GM18526 (cell line): ENCODE measurements around the gene CDH4.

Experiments used
- POLR2A ChIP-seq: IDR thresholded peaks from 3 replicates; pipeline ENCODE4 v1.6.1; 2011; ENCODE audit not compliant: insufficient read length; ENCODE audit errors: extremely low read depth

The CDH4 gene

DNA sequence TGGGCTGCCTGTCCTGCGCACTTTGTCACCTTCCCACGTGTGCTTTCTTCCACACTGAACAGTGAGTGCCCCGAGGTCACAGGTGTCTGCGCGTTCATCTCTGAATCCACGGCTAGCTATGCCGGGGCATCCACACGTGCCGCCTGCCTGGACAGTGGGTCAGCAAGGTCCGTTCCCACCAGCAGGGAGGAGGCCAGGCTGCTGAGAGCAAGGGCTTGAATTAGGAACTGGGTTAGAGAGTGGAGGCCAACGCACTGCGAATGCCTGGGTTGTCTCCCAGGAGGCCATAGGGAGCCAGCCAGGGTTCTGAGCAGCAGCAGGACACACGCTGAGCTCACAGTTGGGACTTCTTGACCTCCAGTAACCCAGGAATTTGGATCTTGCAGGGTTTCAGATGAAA, 565.5 kb downstream of the CDH4 start:
- TF ChIP-seq POLR2A = no peak

DNA sequence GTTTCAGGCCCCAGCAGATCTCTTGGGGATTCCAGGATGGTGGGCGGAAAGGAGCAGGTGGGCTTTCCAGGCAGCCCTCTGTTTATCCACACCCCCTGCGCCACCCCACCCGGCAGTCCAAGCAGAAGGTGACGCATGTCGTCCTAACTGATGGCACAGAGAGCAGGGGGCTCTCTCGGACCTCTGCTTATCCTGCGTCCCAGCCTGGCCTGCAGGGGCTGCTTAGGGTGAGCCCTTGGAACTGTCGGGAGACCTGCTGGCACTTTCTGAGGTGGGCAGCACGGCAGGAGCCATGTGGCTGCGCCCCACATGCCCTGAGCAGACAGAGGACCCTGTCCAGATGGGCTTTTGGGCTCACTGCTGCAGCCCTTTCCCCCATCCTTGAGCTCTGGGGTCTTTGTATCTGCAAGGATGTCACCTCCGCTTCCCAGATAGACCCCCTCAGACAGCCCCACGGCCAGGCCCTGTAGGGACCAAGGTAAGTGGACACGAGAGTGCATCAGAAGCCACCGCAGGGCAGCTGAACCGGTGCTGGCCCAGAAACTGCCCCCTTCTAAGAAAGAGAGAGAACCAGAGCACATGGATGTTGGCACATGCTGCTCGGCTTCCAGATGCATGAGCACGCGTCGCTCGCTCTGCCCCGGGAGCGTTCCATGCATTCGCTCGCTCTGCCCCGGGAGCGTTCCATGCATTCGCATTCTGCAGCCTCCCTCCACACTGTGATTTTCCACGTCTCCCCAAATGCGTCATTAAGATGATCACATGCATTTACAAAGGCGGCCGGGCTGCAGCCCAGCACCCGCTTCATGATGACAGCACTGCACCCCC, 566.9 kb downstream of the CDH4 start:
- TF ChIP-seq POLR2A = no peak

DNA sequence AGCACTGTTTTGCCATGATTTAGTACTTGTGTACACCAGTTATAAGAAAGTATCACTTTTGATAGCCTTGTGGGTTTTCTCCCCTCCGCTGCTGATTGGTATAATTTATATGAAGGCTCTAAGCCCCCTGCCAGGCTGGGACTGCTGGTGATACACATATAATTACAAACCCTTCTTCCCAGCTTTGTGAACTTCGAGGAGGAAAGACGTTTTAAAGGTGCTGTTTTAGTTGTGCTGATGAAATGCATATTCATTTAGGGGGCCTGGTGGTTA, 567.4 kb downstream of the CDH4 start:
- TF ChIP-seq POLR2A = no peak

DNA sequence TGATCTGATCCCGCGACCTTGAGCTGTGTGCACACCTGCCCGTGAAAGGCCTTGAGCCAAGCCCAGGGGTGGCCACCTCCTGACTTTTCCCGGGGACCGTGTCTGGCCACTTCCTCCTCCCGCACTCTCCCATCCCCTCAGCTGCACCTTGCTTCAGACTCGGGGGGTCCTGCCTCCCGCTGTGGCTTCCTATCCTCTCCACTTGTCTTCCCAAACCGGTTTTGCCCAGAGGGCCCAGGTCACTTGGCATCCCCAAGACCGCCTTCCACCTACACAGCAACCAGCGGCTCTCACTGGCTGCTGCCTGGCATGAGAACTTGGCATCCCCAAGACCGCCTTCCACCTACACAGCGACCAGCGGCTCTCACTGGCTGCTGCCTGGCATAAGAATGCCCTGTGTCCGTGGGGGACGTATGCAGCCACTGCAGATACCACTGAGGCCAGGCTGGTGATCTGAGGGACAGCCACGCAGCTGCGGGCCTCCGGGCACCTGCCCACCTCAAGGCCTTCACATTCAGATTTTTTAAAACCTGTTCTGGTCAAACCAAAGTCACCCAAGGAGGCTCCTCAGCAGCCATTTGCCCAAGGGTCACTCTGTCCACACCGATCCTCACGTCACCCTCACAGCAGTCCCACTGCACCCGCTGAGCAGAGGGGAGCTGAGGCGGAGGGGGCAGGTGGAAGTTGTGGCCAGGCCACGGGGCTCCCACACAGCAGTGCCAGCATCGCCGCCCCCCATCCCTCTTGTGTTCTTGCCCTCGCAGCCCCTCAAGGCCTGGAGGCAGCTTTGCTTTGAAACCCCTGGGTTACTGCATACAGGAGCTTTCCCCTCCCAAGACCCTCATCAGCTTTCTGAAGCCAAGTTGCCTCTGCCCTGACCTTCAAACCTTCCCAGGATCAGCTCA, 568.1 kb downstream of the CDH4 start:
- no peak for TF ChIP-seq POLR2A

DNA sequence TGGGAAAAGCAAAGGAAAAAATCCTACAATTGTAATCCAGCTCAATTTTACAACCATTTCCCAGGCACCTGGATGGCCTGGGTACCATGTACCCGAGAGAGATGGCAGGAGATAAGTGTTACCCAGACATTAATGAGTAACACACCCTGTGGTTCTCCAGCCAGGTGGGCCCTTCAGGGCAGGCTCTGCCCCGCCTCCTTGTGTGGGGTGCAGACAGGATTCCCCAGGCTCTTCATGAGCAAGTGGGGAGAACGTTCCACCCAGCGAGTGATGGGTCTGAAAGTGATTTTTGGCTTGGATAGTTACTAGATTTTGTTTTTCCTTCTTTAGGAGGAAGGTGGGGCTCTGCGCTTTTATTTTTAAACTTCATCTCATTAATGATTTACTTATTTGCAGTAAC, 569.7 kb downstream of the CDH4 start:
- TF ChIP-seq POLR2A = no peak

DNA sequence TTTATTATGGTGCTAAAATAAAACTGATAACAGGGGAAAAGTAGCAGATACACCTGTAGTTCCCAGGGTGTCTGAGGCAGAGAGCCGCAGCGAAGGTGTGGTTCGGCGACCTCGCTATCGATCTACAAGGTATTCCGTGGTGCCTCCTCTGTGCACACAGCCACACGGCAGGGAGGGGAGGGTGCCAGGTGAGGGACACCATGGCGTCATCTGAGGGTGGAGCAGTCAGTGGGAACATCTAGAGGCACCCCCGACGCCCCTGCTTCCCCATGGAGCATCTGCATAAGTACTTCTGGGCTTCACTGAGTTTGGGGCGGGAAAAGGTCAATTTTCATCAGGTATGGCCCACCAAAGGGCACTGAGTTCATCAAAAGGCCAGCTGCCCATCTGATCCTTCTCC, 570.3 kb downstream of the CDH4 start:
- no peak for TF ChIP-seq POLR2A

DNA sequence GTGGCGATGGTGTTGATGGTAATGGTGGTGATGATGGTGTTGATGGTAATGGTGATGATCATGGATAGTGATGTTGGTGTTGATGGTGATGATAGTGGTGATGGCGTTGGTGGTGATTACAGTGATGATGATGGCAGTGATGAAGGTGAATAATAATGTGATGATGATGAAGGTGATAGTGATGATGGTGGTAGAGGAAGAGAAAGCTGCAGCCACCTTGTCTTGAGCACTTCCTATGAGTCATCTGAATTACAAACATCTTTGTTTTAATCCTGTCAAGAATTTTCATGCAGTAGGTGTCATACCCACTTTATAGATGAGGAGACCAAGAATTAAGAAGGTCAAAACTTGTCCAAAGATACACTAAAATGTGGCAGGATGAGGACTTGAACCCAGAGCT, 571.2 kb downstream of the CDH4 start:
- no peak for TF ChIP-seq POLR2A

DNA sequence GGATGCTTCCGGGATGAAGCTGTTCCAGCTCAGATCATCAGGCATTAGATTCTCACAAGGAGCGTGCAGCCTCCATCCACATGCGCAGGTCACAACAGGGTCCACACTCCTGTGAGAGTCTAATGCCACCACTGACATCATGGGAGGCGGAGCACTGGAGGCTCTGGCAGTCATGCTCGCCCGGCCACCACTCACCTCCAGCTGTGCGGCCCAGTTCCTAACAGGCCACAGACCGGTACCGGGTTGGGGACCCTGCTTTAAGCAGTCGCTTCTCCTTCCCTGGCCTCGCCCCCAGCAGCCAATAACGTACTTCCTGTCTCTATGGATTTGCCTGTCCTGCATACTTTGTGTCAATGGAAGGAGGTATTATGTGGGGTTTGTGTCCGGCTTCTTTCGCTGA, 576.8 kb downstream of the CDH4 start:
- no peak for TF ChIP-seq POLR2A

DNA sequence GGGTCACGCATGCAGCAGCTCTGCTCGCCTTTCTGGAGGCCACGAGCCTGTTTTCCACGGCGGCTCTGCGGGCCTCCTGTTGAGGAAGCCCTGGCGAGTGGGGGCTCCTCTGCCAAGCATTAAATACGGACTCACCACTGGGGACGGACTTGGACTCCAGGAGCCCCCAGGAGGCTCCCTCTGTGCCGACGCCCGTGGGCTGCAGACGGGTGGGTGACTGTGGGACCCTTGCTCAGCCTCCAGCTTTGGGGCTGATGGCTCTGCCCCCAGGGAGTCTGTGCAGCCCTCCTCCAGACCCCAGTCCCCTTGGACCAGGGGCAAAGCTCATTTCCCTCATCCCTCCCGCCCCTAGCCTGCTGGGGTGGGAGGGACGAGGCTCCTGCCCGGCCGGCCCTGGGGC, 577.5 kb downstream of the CDH4 start:
- TF ChIP-seq POLR2A = no peak

DNA sequence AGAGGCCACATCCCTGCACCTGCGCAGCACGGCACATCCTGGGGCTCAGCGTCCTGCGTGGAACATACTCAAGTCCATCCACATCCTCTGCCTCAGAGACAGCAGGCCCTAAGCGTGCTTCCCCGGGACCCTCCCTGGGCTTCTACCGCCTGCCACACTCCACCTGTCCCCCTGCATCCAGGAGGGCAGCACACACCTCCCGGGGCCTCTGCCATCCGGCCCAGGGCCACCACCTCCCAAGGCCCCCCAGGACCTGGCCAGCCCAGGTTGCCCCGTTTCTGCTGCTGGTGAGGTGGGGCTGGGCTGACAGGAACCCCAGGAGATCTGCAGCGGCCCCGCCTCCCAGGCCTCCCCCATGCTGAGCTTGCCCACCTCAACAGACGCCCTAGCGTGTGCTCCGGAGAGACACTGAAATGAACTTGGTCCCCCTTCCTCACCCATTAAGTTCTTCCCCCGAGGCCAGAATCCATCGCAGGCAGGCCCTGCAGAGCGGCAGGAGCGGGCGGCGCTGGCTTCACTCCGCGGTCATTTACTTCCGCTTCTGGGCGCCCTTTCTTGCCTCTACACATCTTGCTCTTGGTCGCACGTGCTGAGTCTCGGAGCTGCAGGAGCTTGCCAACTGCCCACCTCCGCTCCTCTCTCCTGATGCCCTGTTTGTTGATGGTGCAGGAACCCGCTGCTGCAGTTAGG, 578.3 kb downstream of the CDH4 start:
- TF ChIP-seq POLR2A = no peak

DNA sequence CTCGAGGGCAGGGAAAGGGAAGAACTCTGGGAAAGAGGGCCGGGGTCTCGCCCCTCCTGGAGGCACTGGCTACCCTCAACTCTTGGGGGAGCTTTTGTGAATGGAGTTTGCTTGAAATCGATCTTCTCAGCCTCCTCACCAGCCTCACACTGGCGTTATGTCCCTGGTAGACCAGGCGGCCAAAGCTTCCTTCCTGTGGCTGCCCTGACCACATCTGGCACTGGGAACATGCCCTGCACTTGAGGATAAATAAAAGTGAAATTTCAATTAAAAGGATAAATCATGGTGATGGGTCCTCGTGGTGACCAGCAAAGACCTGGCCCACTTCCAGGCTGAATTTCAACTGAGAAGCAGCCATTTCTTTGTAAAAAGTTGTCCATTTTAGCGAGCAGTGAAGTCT, 578.9 kb downstream of the CDH4 start:
- TF ChIP-seq POLR2A = no peak

DNA sequence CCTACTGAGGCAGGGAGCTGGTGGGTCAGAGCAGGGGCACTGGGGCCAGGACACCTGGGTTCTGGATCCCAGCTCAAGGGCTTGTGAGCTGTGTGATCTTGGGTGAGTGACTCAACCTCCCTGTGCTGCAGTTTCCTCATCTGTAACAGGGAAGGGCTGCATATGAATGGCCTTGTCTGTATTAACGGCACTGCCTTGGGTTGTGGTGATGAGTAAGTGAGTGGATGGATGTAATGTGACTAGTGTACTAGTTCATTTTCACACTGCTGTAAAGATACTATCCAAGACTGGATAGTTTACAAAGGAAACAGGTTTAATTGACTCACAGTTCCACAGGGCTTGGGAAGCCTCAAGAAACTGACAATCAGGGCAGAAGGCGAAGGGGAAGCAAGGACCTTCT, 580.1 kb downstream of the CDH4 start:
- TF ChIP-seq POLR2A = no peak

DNA sequence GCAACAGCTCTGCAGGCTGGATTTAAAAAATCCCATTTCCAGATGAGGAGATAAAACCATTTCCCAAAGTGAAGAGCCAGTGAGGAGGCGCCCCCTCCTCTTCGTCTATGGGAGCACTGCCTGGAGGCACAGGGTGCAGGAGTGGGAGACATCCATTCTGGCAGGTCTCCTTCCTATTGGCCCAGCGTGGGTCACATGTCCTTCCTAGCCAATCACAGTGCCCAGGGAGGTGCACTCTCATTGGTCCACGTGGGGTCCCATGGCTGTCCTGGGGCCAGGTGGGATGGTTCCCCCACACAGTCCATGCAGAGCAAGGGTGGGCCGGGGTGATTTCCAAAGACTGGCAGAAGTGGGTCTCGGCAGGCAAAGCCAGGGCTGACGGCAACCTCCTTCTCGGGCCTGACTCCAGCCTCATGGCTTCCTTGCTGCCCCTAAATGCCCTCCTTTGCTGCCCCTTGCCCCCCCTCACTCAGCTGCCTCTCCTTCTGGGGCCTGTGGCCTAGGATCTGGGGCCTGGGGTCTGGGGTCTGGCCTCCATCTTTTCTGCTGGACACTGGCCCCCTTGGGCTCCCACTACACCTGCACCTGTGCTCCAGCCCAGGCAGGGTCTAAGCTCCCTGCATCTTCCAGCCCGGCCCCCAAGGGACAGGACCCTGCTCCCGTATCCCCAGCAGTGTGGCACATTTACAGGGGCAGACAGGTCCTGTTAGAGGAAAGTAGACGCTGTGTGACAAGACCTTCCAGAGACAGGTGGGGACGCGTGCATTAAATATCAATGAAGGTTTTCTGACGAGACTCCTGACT, 581.9 kb downstream of the CDH4 start:
- no peak for TF ChIP-seq POLR2A

DNA sequence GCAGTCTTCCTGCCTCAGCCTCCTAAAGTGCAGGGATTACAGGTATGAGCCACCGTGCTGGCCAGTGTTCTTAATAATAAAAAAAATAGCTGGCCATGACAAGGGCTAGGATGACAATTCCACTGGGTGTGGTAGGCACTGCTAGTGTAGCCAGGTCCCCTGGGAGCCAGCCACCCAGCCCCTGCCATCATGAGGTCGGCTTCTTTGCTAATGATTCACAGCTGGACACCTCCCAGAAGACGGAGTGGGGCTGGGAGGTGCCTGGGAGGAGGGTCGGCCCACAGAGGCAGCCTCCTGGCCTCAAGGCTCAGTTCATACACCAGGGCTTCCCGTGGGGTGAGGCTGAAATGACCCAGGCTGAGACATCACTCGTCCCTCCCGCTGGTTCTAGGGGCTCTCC, 583.2 kb downstream of the CDH4 start:
- no peak for TF ChIP-seq POLR2A

DNA sequence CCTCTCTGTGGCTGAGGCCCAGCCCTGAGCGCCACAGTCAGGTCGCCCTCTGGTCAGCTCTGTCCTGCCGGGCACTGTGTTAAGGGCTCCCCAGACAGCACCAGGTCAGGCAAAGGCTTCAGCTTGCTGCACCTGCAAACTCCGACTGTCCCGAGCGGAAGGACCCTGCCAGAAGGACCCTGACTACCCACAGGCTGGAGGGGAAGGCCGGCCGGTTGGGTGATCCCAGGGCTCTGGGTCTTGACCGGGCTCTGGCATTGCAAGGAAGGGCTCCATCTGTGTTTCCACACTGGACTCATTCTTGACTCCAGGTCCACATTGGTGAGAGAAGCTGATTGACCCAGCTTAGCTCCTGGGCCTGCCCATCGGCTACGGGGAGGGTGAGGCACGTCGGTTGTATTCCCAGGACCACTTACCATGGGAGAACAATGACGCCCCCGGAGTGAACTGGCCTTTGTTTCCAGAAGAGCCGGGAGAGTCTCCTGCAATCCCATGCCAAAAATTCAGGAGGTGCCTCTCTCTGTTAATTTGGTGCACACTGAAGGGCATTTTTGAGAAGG, 583.8 kb downstream of the CDH4 start:
- no peak for TF ChIP-seq POLR2A
